BJ (cell line): ENCODE data around the gene MCRS1. TPM values are rescaled to one million over a fixed set of nuclear protein-coding genes. Genes with fewer than 3 reads are reported as not detected.

Experiments used
- CTCF ChIA-PET: fragments of 350-600 bp; formaldehyde crosslinking; extraction: SDS; loops from one replicate; lab custom pipeline; 2021; ENCODE audit warnings: antibody characterized with exemption, inconsistent platforms; lab: Yijun Ruan, JAX
- POLR2A ChIA-PET: fragments of 300-600 bp; sonication (Branson Sonifier 250); formaldehyde crosslinking; extraction: SDS; loops from one replicate; lab custom pipeline; 2021; ENCODE audit warnings: antibody characterized with exemption; lab: Charles Lee
- DNase-seq: peaks from one replicate; pipeline ENCODE4 v3.0.0-alpha.2; 2011; ENCODE audit warnings: low read depth
- H3K27me3 ChIP-seq: 2 replicates; pipeline ENCODE4 v1.6.0; 2011; ENCODE audit warnings: low read length; ENCODE audit not compliant: control insufficient read depth, insufficient read depth
- H3K36me3 ChIP-seq: 2 replicates; pipeline ENCODE4 v1.5.1; 2011; ENCODE audit warnings: low read length; ENCODE audit not compliant: control insufficient read depth, insufficient read depth
- H3K4me3 ChIP-seq: 2 replicates; pipeline ENCODE4 v1.5.1; 2011; ENCODE audit warnings: low read depth, mild to moderate bottlenecking, control low read depth, low read length
- CTCF ChIP-seq: IDR thresholded peaks from 2 replicates; pipeline ENCODE4 v1.5.1; 2011; ENCODE audit warnings: low read depth, mild to moderate bottlenecking, control low read depth, inconsistent platforms, low read length, moderate library complexity; ENCODE audit not compliant: insufficient read depth
- polyA plus RNA-seq: library from polyadenylated mRNA; depleted of rRNA; stranded (reverse); fragments of >200 nt; gene quantifications from 2 replicates; pipeline ENCODE4 v1.2.3, GENCODE V29; 2011

Gene MCRS1
- polyA plus RNA-seq, 1 experiment, result 96.0 TPM

- no peak for TF ChIP-seq CTCF
- POLR2A ChIA-PET, result no interaction called here
- Histone ChIP-seq H3K4me3 (no peak overlapping the region), H3K27me3 (peaks cover 41% of the 10 kb centered on the region), H3K36me3 (no peaks in the 10 kb centered on the region)
- CTCF ChIA-PET, result no interaction called here
- no peak for DNase-seq
These were observed 25.9 kb downstream of the MCRS1 start for GRCh38 chr12:49541911-49542505.

GRCh38 chr12:49541140-49541861 lies 26.6 kb downstream of the MCRS1 start:
- DNase-seq, result no peak
- POLR2A ChIA-PET, result no interaction called here
- no peak for TF ChIP-seq CTCF
- Histone ChIP-seq H3K27me3 (peaks cover 39% of the 10 kb centered on the region), H3K36me3 (no peaks in the 10 kb centered on the region), H3K4me3 (no peak overlapping the region)
- CTCF ChIA-PET, result no interaction called here

- Histone ChIP-seq H3K27me3 (peaks cover 37% of the 10 kb centered on the region), H3K36me3 (no peaks in the 10 kb centered on the region), H3K4me3 (no peak overlapping the region)
- POLR2A ChIA-PET, result interaction anchor here (0.5 kb wide), 1 partner anchor 10 kb away, joined by 6 read pairs; no protein-coding TSS in a partner anchor
- no peak for TF ChIP-seq CTCF
- CTCF ChIA-PET, result no interaction called here
- no peak for DNase-seq
These were observed 27.5 kb downstream of the MCRS1 start for GRCh38 chr12:49540229-49541139.

GRCh38 chr12:49539406-49540228 lies 28.3 kb downstream of the MCRS1 start:
- H3K4me3 ChIP-seq, result no peak overlapping the region
- POLR2A ChIA-PET, result no interaction called here
- TF ChIP-seq CTCF, result no peak
- peaks cover 36% of the 10 kb centered on the region for H3K27me3 ChIP-seq
- CTCF ChIA-PET, result interaction anchor here (1.7 kb wide), 1 partner anchor 181 kb away, joined by 4 read pairs; no protein-coding TSS in a partner anchor
- no peak for DNase-seq
- H3K36me3 ChIP-seq, result no peaks in the 10 kb centered on the region
